A549 (cell line): ENCODE measurements around the gene PTPN5. TPM values are rescaled to one million over a fixed set of nuclear protein-coding genes. Genes with fewer than 3 reads are reported as not detected.

Source experiments
- ATAC-seq, 2 experiments: fragments of 200-7000 bp in 1 of 2; fragments of >200 bp in 1 of 2; cut with Nextera tagmentation in 1 of 2; cut with Tn5 transposase in 1 of 2; 3 replicates each; pipeline versions ENCODE4 v1.8.0 to v1.9.1; 2018 to 2020; ENCODE audit warnings: mild to moderate bottlenecking in 1 of 2, moderate library complexity in 1 of 2
- CTCF ChIA-PET: fragments of 300-600 bp; sonication (Branson Sonifier 250); formaldehyde crosslinking; extraction: SDS; loops from one replicate; lab custom pipeline; 2021; ENCODE audit warnings: antibody characterized with exemption, inconsistent platforms; lab: Yijun Ruan, JAX
- POLR2A ChIA-PET: fragments of 350-600 bp; formaldehyde crosslinking; extraction: SDS; loops from one replicate; lab custom pipeline; 2021; ENCODE audit warnings: antibody characterized with exemption, inconsistent platforms; lab: Yijun Ruan, JAX
- DNase-seq, 2 experiments: peaks; one replicate each; pipeline versions ENCODE4 v3.0.0 to v3.0.0-alpha.2; 2011 to 2016; ENCODE audit warnings: low read depth in 1 of 2, low spot score in 1 of 2
- FAIRE-seq: peaks from 2 replicates; lab custom pipeline; 2011; peaks lifted over from hg19 to GRCh38; lab: Jason Lieb, UNC
- H3K27ac ChIP-seq, 2 experiments: fragments of >200 bp; sonication (Bioruptor Twin); formaldehyde crosslinking; 3 replicates each; pipeline ENCODE4 v1.5.1; 2016 to 2017
- H3K4me1 ChIP-seq: fragments of >200 bp; sonication (Bioruptor Twin); formaldehyde crosslinking; 3 replicates; pipeline ENCODE4 v1.6.1; 2016
- H3K4me2 ChIP-seq: fragments of >200 bp; sonication (Bioruptor Twin); formaldehyde crosslinking; 3 replicates; pipeline ENCODE4 v1.6.1; 2016
- H3K4me3 ChIP-seq: fragments of >200 bp; sonication (Bioruptor Twin); formaldehyde crosslinking; 3 replicates; pipeline ENCODE4 v1.5.1; 2016
- H3K9me3 ChIP-seq: fragments of >200 bp; sonication (Bioruptor Twin); formaldehyde crosslinking; 3 replicates; pipeline ENCODE4 v1.6.1; 2016
- BHLHE40 ChIP-seq: IDR thresholded peaks from 2 replicates; pipeline ENCODE4 v1.6.1; 2012; ENCODE audit warnings: low read depth, low read length, inconsistent platforms
- CHD4 ChIP-seq: fragments of 200-600 bp; sonication (generic); IDR thresholded peaks from 2 replicates; pipeline ENCODE4 v1.6.1; 2016; ENCODE audit warnings: antibody characterized with exemption, mild to moderate bottlenecking, borderline replicate concordance
- EHF ChIP-seq: fragments of 250-450 bp; sonication (Bioruptor Pico); IDR thresholded peaks from 2 replicates; pipeline ENCODE4 v1.5.0; 2020; ENCODE audit warnings: mild to moderate bottlenecking
- FOSL2 ChIP-seq, 2 experiments: fragments of 450-650 bp in 1 of 2; fragments of >200 bp in 1 of 2; sonication (Bioruptor Twin) in 1 of 2; formaldehyde crosslinking; IDR thresholded peaks; 2 replicates each; pipeline versions ENCODE4 v1.5.0 to v1.6.1; 2016 to 2020; ENCODE audit warnings: mild to moderate bottlenecking in 1 of 2, moderate library complexity in 1 of 2
- FOXS1 ChIP-seq: fragments of 250-450 bp; sonication (Bioruptor Pico); IDR thresholded peaks from 2 replicates; pipeline ENCODE4 v1.5.0; 2020; ENCODE audit warnings: mild to moderate bottlenecking, moderate library complexity
- GATA3 ChIP-seq: IDR thresholded peaks from 2 replicates; pipeline ENCODE4 v1.6.1; 2012; ENCODE audit warnings: borderline replicate concordance
- KDM1A ChIP-seq: fragments of 200-600 bp; sonication (generic); IDR thresholded peaks from 2 replicates; pipeline ENCODE4 v1.6.1; 2016; ENCODE audit warnings: low read depth, mild to moderate bottlenecking
- KDM5A ChIP-seq: fragments of 200-600 bp; sonication (generic); IDR thresholded peaks from 2 replicates; pipeline ENCODE4 v1.6.1; 2016; ENCODE audit warnings: antibody characterized with exemption, mild to moderate bottlenecking
- POLR2A ChIP-seq: IDR thresholded peaks from 2 replicates; pipeline ENCODE4 v1.6.1; 2012; ENCODE audit warnings: mild to moderate bottlenecking, low read length
- POLR2AphosphoS2 ChIP-seq: conservative IDR thresholded peaks from 2 replicates; pipeline ENCODE4 v1.6.1; 2012; ENCODE audit warnings: low read length, improper control_type of control experiment, inconsistent platforms
- SMC3 ChIP-seq: fragments of >200 bp; sonication (Bioruptor Twin); formaldehyde crosslinking; IDR thresholded peaks from 3 replicates; pipeline ENCODE4 v1.6.1; 2018; ENCODE audit warnings: inconsistent platforms
- SREBF2 ChIP-seq: fragments of 450-650 bp; IDR thresholded peaks from 2 replicates; pipeline ENCODE4 v1.6.1; 2014; ENCODE audit warnings: mild to moderate bottlenecking, moderate library complexity
- ZFP36 ChIP-seq: fragments of 450-650 bp; IDR thresholded peaks from 2 replicates; pipeline ENCODE4 v1.6.1; 2014; ENCODE audit warnings: borderline replicate concordance; ENCODE audit not compliant: partially characterized antibody
- WGBS: methylation state at CpG from one replicate; pipeline ENCODE4 v1.1.6; 2017; ENCODE audit errors: missing lambda C conversion rate; 5-methylcytosine and 5-hydroxymethylcytosine counted together
- polyA plus RNA-seq, 4 experiments: library from polyadenylated mRNA; depleted of rRNA in 3 of 4; stranded (reverse); fragments of >200 nt; fragmentation: RNase III in 1 of 4; extraction: RNeasy Plus Mini Kit Qiagen cat#74134 plus additional on column Dnase treatment in 1 of 4; gene quantifications; 2 replicates in 3 of 4; 3 replicates in 1 of 4; pipeline ENCODE4 v1.2.3, GENCODE V29; 2011 to 2017
- TF ChIP-seq, protein P1 (sequence below): fragments of 250-450 bp; sonication (Bioruptor Pico); IDR thresholded peaks from 2 replicates; pipeline ENCODE4 v1.5.0; 2021; ENCODE audit warnings: mild to moderate bottlenecking, moderate library complexity, borderline replicate concordance
- TF ChIP-seq, protein P2 (sequence below): fragments of >200 bp; sonication (Bioruptor Twin); formaldehyde crosslinking; IDR thresholded peaks from 3 replicates; pipeline ENCODE4 v1.5.1; 2016

PTPN5 gene
- polyA plus RNA-seq, 2 of the 4 experiments (the other 2 are of a cell fraction): 0.04 TPM; not detected in 1

DNA sequence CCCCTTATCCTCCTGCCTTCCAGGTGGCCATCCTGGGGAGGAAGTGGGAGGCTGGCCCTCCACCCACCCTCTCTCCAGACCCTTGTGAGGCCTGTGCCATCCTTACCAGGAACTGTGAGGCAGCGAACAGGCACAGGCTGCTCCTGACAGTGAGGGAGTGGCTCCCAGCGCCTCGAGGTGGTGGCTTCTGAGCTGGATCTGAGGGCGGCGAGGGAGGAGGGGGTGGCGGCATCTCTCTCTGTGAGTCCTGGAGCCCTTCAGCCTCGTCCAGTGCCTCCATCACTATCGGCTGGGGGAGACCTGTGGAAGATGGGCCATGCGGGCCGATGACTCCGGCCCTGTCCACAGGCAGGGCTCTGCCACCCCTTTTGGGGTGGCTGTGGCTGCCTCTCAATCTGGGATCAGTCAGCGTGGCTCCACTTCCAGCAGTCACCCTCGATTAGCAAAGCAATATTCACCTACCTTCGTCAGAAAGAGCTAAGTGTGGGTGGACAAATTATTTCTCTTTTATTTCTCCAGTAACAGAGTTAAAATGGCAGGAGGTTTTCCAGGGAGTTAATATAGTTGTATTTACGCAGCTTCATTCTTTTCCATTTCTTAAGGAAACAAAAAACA, 47.6 kb downstream of the PTPN5 start:
- WGBS: 70% methylated on average over 7 of the region's 15 CpGs
- Histone ChIP-seq H3K4me3 (no peak overlapping the region), H3K4me1 (no peaks in the 10 kb centered on the region), H3K9me3 (no peaks in the 10 kb centered on the region), H3K27ac (no peak overlapping the region), H3K4me2 (no peak overlapping the region)
- ChIA-PET POLR2A (no interaction called here), CTCF (interaction anchor here (0.6 to 8.6 kb wide), 8 partner anchors 9 to 629 kb away, joined by 3 to 112 read pairs (median 6); no protein-coding TSS in a partner anchor)
- FAIRE-seq: no peak
- no peak for ATAC-seq
- TF ChIP-seq CHD4: no peak
- no peak for TF ChIP-seq SREBF2
- TF ChIP-seq EHF (CRISPR knock-in tag): no peak
- TF ChIP-seq KDM5A: no peak
- TF ChIP-seq POLR2AphosphoS2: no peak
- no peak for TF ChIP-seq FOXS1 (CRISPR knock-in tag)
- no peak for TF ChIP-seq KDM1A
- TF ChIP-seq ZFP36: no peak
- TF ChIP-seq, protein P1, sequence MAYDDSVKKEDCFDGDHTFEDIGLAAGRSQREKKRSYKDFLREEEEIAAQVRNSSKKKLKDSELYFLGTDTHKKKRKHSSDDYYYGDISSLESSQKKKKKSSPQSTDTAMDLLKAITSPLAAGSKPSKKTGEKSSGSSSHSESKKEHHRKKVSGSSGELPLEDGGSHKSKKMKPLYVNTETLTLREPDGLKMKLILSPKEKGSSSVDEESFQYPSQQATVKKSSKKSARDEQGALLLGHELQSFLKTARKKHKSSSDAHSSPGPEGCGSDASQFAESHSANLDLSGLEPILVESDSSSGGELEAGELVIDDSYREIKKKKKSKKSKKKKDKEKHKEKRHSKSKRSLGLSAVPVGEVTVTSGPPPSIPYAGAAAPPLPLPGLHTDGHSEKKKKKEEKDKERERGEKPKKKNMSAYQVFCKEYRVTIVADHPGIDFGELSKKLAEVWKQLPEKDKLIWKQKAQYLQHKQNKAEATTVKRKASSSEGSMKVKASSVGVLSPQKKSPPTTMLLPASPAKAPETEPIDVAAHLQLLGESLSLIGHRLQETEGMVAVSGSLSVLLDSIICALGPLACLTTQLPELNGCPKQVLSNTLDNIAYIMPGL (CRISPR knock-in tag): no peak
- TF ChIP-seq FOSL2 (IDR thresholded peaks at IDR 0.05): no peak
- TF ChIP-seq FOSL2 (CRISPR knock-in tag; IDR thresholded peaks at IDR 0.05): no peak
- TF ChIP-seq GATA3: no peak
- DNase-seq: no peak

DNA sequence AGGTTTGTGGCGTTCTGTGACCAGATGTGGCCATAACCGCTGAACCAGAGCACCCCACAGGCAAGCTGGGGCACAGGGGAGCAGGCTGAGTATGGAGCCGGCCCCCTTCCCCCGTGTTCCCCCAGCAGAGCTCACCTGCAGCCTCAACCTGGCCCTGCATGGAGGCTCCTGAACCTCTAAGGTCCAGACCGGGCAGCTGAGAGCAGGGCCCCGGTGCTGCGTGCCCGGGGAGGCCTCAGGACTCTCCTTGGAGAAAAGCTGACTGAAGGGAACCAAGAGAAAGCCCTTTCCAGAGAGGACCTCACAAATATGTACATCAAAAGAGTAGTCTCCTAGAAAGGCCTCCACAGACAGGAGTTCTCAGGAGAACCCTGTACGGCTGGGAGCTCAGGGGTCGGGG, 48.2 kb downstream of the PTPN5 start:
- FAIRE-seq: no peak
- no peak for DNase-seq
- H3K9me3 ChIP-seq: no peaks in the 10 kb centered on the region
- H3K4me2 ChIP-seq: no peak overlapping the region
- ChIA-PET POLR2A (no interaction called here), CTCF (interaction anchor here (0.6 to 8.6 kb wide), 9 partner anchors 9 to 628 kb away, joined by 3 to 112 read pairs (median 6); no protein-coding TSS in a partner anchor)
- no peaks in the 10 kb centered on the region for H3K4me1 ChIP-seq
- WGBS: 93% methylated on average over 6 of the region's 10 CpGs
- no peak for ATAC-seq
- H3K27ac ChIP-seq: no peak overlapping the region
- TF ChIP-seq BHLHE40 (no peak), POLR2A (no peak), SMC3 (no peak)
- TF ChIP-seq, all 56 proteins: peak for 0
- no peak overlapping the region for H3K4me3 ChIP-seq

DNA sequence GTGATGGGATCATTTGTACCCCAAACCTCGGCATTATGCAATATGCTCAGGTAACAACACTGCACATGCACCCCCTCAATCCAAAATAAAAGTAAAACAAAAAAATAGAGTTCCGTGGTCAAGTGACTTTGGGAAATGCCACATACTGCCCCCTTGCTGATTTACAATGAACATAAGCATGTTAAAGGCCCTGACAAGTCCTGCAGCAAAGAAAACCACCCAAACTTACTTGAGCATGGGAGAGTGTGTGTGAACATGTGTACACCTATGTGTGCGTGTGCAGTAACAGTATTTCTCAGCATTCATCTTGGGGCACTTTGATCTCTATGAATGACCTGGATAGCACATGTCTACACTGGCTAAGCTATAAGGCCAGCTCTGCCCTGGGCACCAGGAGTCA, 49.8 kb downstream of the PTPN5 start:
- ATAC-seq: no peak
- POLR2A ChIA-PET: no interaction called here

More for the DNA sequence above, 49.8 kb downstream of the PTPN5 start:
- 59% methylated on average over 3 of the region's 3 CpGs for WGBS
- H3K4me3 ChIP-seq: no peak overlapping the region
- DNase-seq (no peak), FAIRE-seq (no peak)
- H3K4me2 ChIP-seq: no peak overlapping the region
- H3K4me1 ChIP-seq: no peaks in the 10 kb centered on the region
- H3K9me3 ChIP-seq: no peaks in the 10 kb centered on the region
- no peak overlapping the region for H3K27ac ChIP-seq
- no peak for TF ChIP-seq KDM5A
- TF ChIP-seq, protein P2, sequence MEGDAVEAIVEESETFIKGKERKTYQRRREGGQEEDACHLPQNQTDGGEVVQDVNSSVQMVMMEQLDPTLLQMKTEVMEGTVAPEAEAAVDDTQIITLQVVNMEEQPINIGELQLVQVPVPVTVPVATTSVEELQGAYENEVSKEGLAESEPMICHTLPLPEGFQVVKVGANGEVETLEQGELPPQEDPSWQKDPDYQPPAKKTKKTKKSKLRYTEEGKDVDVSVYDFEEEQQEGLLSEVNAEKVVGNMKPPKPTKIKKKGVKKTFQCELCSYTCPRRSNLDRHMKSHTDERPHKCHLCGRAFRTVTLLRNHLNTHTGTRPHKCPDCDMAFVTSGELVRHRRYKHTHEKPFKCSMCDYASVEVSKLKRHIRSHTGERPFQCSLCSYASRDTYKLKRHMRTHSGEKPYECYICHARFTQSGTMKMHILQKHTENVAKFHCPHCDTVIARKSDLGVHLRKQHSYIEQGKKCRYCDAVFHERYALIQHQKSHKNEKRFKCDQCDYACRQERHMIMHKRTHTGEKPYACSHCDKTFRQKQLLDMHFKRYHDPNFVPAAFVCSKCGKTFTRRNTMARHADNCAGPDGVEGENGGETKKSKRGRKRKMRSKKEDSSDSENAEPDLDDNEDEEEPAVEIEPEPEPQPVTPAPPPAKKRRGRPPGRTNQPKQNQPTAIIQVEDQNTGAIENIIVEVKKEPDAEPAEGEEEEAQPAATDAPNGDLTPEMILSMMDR: peak; percentile 9; the same call in 2 of the 3 replicates
- CTCF ChIA-PET: interaction anchor here (2.0 to 8.6 kb wide), 5 partner anchors 11 to 626 kb away, joined by 6 to 112 read pairs (median 14); no protein-coding TSS in a partner anchor
